Osteoblast (primary cell): ENCODE measurements around the gene SOX6. TPM values are rescaled to one million over a fixed set of nuclear protein-coding genes. Genes with fewer than 3 reads are reported as not detected.

ENCODE experiments used
- DNase-seq: peaks from one replicate; pipeline ENCODE4 v3.0.0; 2011; ENCODE audit warnings: low spot score, mixed read lengths; ENCODE audit not compliant: insufficient read length; ENCODE audit errors: missing footprints
- H2AFZ ChIP-seq: 2 replicates; pipeline ENCODE4 v1.6.0; 2011; ENCODE audit warnings: mild to moderate bottlenecking, low read length
- H3K27ac ChIP-seq: 2 replicates; pipeline ENCODE4 v1.5.1; 2011; ENCODE audit warnings: mild to moderate bottlenecking, low read depth, low read length, moderate library complexity
- H3K27me3 ChIP-seq: 2 replicates; pipeline ENCODE4 v1.6.0; 2012; ENCODE audit warnings: mild to moderate bottlenecking, control low read depth, inconsistent platforms, low read length, moderate library complexity; ENCODE audit not compliant: insufficient read depth
- H3K36me3 ChIP-seq: 2 replicates; pipeline ENCODE4 v1.5.1; 2011; ENCODE audit warnings: mild to moderate bottlenecking, low read length, control low read depth, moderate library complexity; ENCODE audit not compliant: insufficient read depth
- H3K4me1 ChIP-seq: 2 replicates; pipeline ENCODE4 v1.5.1; 2011; ENCODE audit warnings: mild to moderate bottlenecking, low read length, control low read depth, moderate library complexity; ENCODE audit not compliant: insufficient read depth
- H3K4me2 ChIP-seq: 2 replicates; pipeline ENCODE4 v1.6.0; 2011; ENCODE audit warnings: mild to moderate bottlenecking, low read length; ENCODE audit not compliant: insufficient read depth
- H3K4me3 ChIP-seq: fragments of 200-600 bp; sonication (generic); 3 replicates; pipeline ENCODE4 v1.5.1; 2012; ENCODE audit warnings: mild to moderate bottlenecking, low read length, inconsistent platforms; ENCODE audit not compliant: insufficient read depth
- H3K79me2 ChIP-seq: 2 replicates; pipeline ENCODE4 v1.6.0; 2012; ENCODE audit warnings: mild to moderate bottlenecking, low read length, control low read depth, inconsistent platforms; ENCODE audit not compliant: insufficient read depth
- H3K9me3 ChIP-seq: 2 replicates; pipeline ENCODE4 v1.5.1; 2011; ENCODE audit warnings: low read depth, low read length, control low read depth
- H4K20me1 ChIP-seq: 2 replicates; pipeline ENCODE4 v1.6.0; 2012; ENCODE audit warnings: mild to moderate bottlenecking, low read length, control low read depth; ENCODE audit not compliant: insufficient read depth
- CTCF ChIP-seq: IDR thresholded peaks from 2 replicates; pipeline ENCODE4 v1.5.1; 2011; ENCODE audit warnings: mild to moderate bottlenecking, low read depth, low read length, moderate library complexity; ENCODE audit errors: extremely low read depth
- total RNA-seq: library from RNA; depleted of rRNA; stranded (reverse); fragments of >200 nt; gene quantifications from 2 replicates; pipeline ENCODE4 v1.2.3, GENCODE V29; 2012

SOX6 gene
- total RNA-seq, 1 donor: 3.3 TPM

GRCh38 chr11:16346975-16347374 is 9.4 kb downstream of the SOX6 start:
- no peak overlapping the region for H3K27ac ChIP-seq
- no peaks in the 10 kb centered on the region for H3K4me1 ChIP-seq
- no peak for TF ChIP-seq CTCF
- H3K9me3 ChIP-seq: no peaks in the 10 kb centered on the region
- H3K36me3 ChIP-seq: no peaks in the 10 kb centered on the region
- no peak overlapping the region for H3K4me3 ChIP-seq
- no peak overlapping the region for H3K4me2 ChIP-seq
- no peaks in the 10 kb centered on the region for H3K79me2 ChIP-seq
- H3K27me3 ChIP-seq: no peaks in the 10 kb centered on the region
- no peaks in the 10 kb centered on the region for H4K20me1 ChIP-seq
- H2AFZ ChIP-seq: no peak overlapping the region
- no peak for DNase-seq

- no peak for TF ChIP-seq CTCF
- no peak overlapping the region for H2AFZ ChIP-seq
- no peaks in the 10 kb centered on the region for H3K27me3 ChIP-seq
- DNase-seq: no peak
- H3K36me3 ChIP-seq: no peaks in the 10 kb centered on the region
- H3K4me2 ChIP-seq: no peak overlapping the region
- no peaks in the 10 kb centered on the region for H4K20me1 ChIP-seq
- H3K9me3 ChIP-seq: no peaks in the 10 kb centered on the region
- no peak overlapping the region for H3K4me3 ChIP-seq
- no peak overlapping the region for H3K27ac ChIP-seq
- H3K79me2 ChIP-seq: no peaks in the 10 kb centered on the region
- no peaks in the 10 kb centered on the region for H3K4me1 ChIP-seq
Measured at GRCh38 chr11:16341853-16342252, 14.5 kb downstream of the SOX6 start.

- Histone ChIP-seq H3K9me3 (no peaks in the 10 kb centered on the region), H3K79me2 (no peaks in the 10 kb centered on the region), H3K4me3 (no peak overlapping the region), H3K4me1 (no peaks in the 10 kb centered on the region), H2AFZ (no peak overlapping the region), H3K4me2 (no peak overlapping the region), H3K36me3 (no peaks in the 10 kb centered on the region), H4K20me1 (no peaks in the 10 kb centered on the region), H3K27ac (no peak overlapping the region), H3K27me3 (no peaks in the 10 kb centered on the region)
- no peak for DNase-seq
- no peak for TF ChIP-seq CTCF
Measured at GRCh38 chr11:16338393-16338792, 18.0 kb downstream of the SOX6 start.

- no peak for TF ChIP-seq CTCF
- H2AFZ ChIP-seq: no peak overlapping the region
- no peaks in the 10 kb centered on the region for H3K36me3 ChIP-seq
- no peak for DNase-seq
- H3K27me3 ChIP-seq: no peaks in the 10 kb centered on the region
- no peak overlapping the region for H3K4me3 ChIP-seq
- no peaks in the 10 kb centered on the region for H4K20me1 ChIP-seq
- H3K9me3 ChIP-seq: no peaks in the 10 kb centered on the region
- no peaks in the 10 kb centered on the region for H3K4me1 ChIP-seq
- no peak overlapping the region for H3K27ac ChIP-seq
- no peak overlapping the region for H3K4me2 ChIP-seq
- no peaks in the 10 kb centered on the region for H3K79me2 ChIP-seq
Measured at GRCh38 chr11:16337421-16338213, 18.7 kb downstream of the SOX6 start.
